Subcutaneous adipose tissue (tissue), 4 donors: ENCODE measurements around the gene DAB1. TPM values are rescaled to one million over a fixed set of nuclear protein-coding genes. Genes with fewer than 3 reads are reported as not detected.

Experiments
- CTCF ChIP-seq: fragments of 450-650 bp; IDR thresholded peaks from one replicate; pipeline ENCODE4 v1.5.1; 2016; ENCODE audit warnings: low read depth, mild to moderate bottlenecking, control low read depth, antibody characterized with exemption, moderate library complexity
- total RNA-seq, 4 donors: library from RNA; depleted of rRNA; stranded (reverse); fragments of >200 nt; gene quantifications; one replicate each; pipeline ENCODE4 v1.1.0, GENCODE V29; 2016

DAB1 gene
- total RNA-seq, 4 donors from 2014 or later, result 0.22 to 0.98 (median 0.45) TPM

DNA sequence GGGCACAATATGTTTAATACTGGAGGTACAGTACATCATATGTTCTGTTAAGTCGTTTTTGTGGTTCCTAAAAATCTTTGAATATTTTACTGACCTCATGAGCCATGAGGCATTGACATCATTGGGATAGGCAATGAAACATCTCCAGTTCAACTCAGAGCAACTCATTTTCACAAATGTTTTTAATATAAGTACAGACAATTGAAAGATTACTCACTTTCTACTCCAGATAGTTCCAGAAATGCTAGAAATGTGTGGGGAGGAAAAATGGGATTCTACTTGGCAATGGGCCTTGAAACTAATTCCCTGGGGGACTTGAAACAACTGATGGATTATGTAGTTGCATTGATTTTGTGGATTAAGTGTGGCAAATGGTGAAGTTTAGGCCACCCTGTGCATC lies 450.9 kb downstream of the DAB1 start:
- TF ChIP-seq CTCF, result no peak

DNA sequence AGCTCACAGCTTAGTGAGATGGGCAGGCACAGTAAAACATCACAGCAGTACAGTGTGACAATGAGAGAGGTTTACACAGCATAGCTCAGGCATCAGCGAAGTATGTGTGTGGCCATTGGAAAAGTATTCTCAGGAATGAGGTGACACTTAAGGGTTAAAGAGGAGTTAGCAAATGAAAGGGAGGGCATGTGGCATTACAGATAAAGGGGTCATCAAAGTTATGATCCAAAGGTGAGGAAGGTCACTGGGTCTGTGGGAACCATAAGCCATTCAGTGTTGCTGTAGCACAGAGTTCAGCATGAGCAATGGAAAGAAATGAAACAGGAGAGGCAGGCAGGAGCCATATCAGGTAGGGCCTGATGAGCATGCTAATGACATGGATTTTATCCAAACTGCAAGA lies 453.6 kb downstream of the DAB1 start:
- TF ChIP-seq CTCF, result no peak

GRCh38 chr1:56968878-56969495 lies 454.9 kb downstream of the DAB1 start:
- TF ChIP-seq CTCF, result no peak

- TF ChIP-seq CTCF, result no peak
Observed at GRCh38 chr1:56967900-56968832, 455.7 kb downstream of the DAB1 start.

- TF ChIP-seq CTCF, result no peak
Observed at GRCh38 chr1:56967355-56967754, 456.5 kb downstream of the DAB1 start.

- no peak for TF ChIP-seq CTCF
Observed at GRCh38 chr1:56966698-56966999, 457.2 kb downstream of the DAB1 start.

DNA sequence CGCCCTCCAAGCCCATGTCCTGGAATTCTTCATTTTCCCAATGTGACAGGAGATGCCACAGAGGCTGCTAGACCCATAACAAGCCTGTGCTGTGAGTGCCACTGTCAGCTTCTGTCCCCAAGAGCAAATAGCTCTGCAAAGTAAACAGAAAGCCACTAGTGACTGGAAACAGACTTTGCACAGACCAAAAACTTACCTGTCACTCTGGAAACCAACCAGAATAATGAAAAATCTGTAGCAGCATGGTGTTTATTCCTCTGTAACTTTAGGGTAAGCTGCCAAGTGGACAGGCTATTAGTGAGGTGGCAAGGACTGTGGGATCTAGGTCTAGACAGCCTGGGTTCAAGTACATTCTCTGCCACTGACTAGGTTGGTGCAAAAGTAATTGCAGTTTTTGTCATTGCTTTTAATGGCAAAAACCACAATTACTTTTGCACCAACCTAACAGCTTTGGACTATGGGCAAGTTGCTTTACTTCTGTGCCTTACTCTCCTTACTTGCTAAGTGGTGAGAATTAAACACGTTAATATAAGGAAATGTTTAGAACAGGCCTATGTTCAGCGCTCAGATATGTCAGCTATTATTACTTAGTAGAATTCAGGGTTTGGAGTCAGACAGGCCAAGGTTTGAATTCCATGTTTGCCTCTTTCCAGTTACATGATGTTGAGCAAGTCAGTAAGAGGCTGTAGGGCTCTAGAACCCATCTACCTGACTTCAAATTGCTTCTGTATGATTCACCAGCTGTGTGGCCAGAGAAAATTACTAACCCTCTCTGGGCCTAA lies 457.8 kb downstream of the DAB1 start, which contains the start of gene C8B:
C8B (minus strand) TSS at position 100 of the 782 bp plus-strand sequence; CDS start at position 33, 67 bp downstream.
- no peak for TF ChIP-seq CTCF
